DMS79 (cell line): Measurements from ENCODE around the gene PRODH.
"Not testable (repeated sequence)": the region's sequence is repeated elsewhere in the genome, so short reads cannot be mapped to it uniquely, and the experiment has no call there.

Experiments used
- DNase-seq: peaks from one replicate; lab custom pipeline; 2025; lab: John Stamatoyannopoulos, UW

PRODH gene

GRCh38 chr22:18953128-18953527, 17.0 kb upstream of the PRODH start:
- not testable (repeated sequence) for DNase-seq

GRCh38 chr22:18952022-18952421, 15.9 kb upstream of the PRODH start:
- no peak for DNase-seq

- no peak for DNase-seq
Observed at GRCh38 chr22:18950141-18950540, 14.0 kb upstream of the PRODH start.

- DNase-seq, result no peak
Observed at GRCh38 chr22:18947905-18948304, 11.8 kb upstream of the PRODH start.

GRCh38 chr22:18947105-18947504, 11.0 kb upstream of the PRODH start:
- DNase-seq, result not testable (repeated sequence)

- not testable (repeated sequence) for DNase-seq
Observed at GRCh38 chr22:18938691-18939090, 2.6 kb upstream of the PRODH start.

GRCh38 chr22:18934688-18935087, 1.4 kb downstream of the PRODH start:
- not testable (repeated sequence) for DNase-seq

- DNase-seq, result no peak
Observed at GRCh38 chr22:18933914-18934313, 2.2 kb downstream of the PRODH start.

GRCh38 chr22:18931905-18932652, 4.0 kb downstream of the PRODH start:
- DNase-seq, result no peak

- no peak for DNase-seq
Observed at GRCh38 chr22:18929459-18929858, 6.6 kb downstream of the PRODH start.

GRCh38 chr22:18927573-18927972, 8.5 kb downstream of the PRODH start:
- no peak for DNase-seq

- no peak for DNase-seq
Observed at GRCh38 chr22:18927020-18927419, 9.1 kb downstream of the PRODH start.

GRCh38 chr22:18925368-18926064, 10.6 kb downstream of the PRODH start:
- no peak for DNase-seq

GRCh38 chr22:18920257-18920902, 15.7 kb downstream of the PRODH start:
- DNase-seq, result not testable (repeated sequence)

GRCh38 chr22:18917818-18918217, 18.3 kb downstream of the PRODH start:
- not testable (repeated sequence) for DNase-seq

- DNase-seq, result not testable (repeated sequence)
Observed at GRCh38 chr22:18915550-18915949, 20.5 kb downstream of the PRODH start.

- DNase-seq, result not testable (repeated sequence)
Observed at GRCh38 chr22:18914558-18914957, 21.5 kb downstream of the PRODH start.

- not testable (repeated sequence) for DNase-seq
Observed at GRCh38 chr22:18912264-18912946, 23.7 kb downstream of the PRODH start.

- DNase-seq, result not testable (repeated sequence)
Observed at GRCh38 chr22:18911535-18911934, 24.6 kb downstream of the PRODH start.

GRCh38 chr22:18909556-18909955, 26.5 kb downstream of the PRODH start:
- DNase-seq, result no peak

- DNase-seq, result no peak
Observed at GRCh38 chr22:18906896-18907295, 29.2 kb downstream of the PRODH start.

GRCh38 chr22:18906410-18906745, 29.7 kb downstream of the PRODH start:
- DNase-seq, result not testable (repeated sequence)
